ENCODE results near the gene DNASE1L1. TPM values are rescaled to one million over a fixed set of nuclear protein-coding genes. Genes with fewer than 3 reads are reported as not detected.
A peak's percentile ranks its signal among the peaks of the same experiment; 100 is the strongest.

Gene DNASE1L1
- polyA plus RNA-seq, 1 experiment, result 25.7 TPM

GRCh38 chrX:154370300-154371016 lies 38.6 kb downstream of the DNASE1L1 start:
- CTCF ChIA-PET, result no interaction called here
- H3K4me3 ChIP-seq (ENCODE audit: low read depth, low read length), result peak overlapping the region; percentile 92
- POLR2A ChIA-PET, result interaction anchor here (0.9 to 3.5 kb wide), 3 partner anchors 9 to 28 kb away, joined by 3 to 16 read pairs (median 5); partner anchors contain the start of genes EMD and RPL10
- no peaks in the 10 kb centered on the region for H3K27me3 ChIP-seq (ENCODE audit: control insufficient read depth, insufficient read depth, low read length)
- no peak for DNase-seq (ENCODE audit: low read depth, low spot score)
- H3K27ac ChIP-seq (ENCODE audit: low read depth, low read length), result peak overlapping the region; percentile 92
- no peak for TF ChIP-seq CTCF (IDR thresholded peaks at IDR 0.05; ENCODE audit: low read depth, low read length)
- H3K9me3 ChIP-seq (ENCODE audit: control insufficient read depth, insufficient read depth, low read length), result no peaks in the 10 kb centered on the region

GRCh38 chrX:154369449-154370299 lies 39.4 kb downstream of the DNASE1L1 start:
- no peak for TF ChIP-seq CTCF (IDR thresholded peaks at IDR 0.05; ENCODE audit: low read depth, low read length)
- peak overlapping the region; percentile 92 for H3K4me3 ChIP-seq (ENCODE audit: low read depth, low read length)
- peak overlapping the region; percentile 96 for H3K27ac ChIP-seq (ENCODE audit: low read depth, low read length)
- DNase-seq (ENCODE audit: low read depth, low spot score), result peak; percentile 91
- ChIA-PET CTCF (no interaction called here), POLR2A (interaction anchor here (0.6 to 3.5 kb wide), 3 partner anchors 10 to 348 kb away, joined by 3 to 16 read pairs (median 6); partner anchors contain the start of genes EMD and RPL10)
- no peaks in the 10 kb centered on the region for H3K27me3 ChIP-seq (ENCODE audit: control insufficient read depth, insufficient read depth, low read length)
- H3K9me3 ChIP-seq (ENCODE audit: control insufficient read depth, insufficient read depth, low read length), result no peaks in the 10 kb centered on the region

GRCh38 chrX:154368630-154369448 lies 40.2 kb downstream of the DNASE1L1 start:
- H3K27me3 ChIP-seq (ENCODE audit: control insufficient read depth, insufficient read depth, low read length), result no peaks in the 10 kb centered on the region
- peak overlapping the region; percentile 96 for H3K27ac ChIP-seq (ENCODE audit: low read depth, low read length)
- ChIA-PET POLR2A (interaction anchor here (0.7 to 3.5 kb wide), 3 partner anchors 10 to 29 kb away, joined by 3 to 16 read pairs (median 6); partner anchors contain the start of genes EMD and RPL10), CTCF (no interaction called here)
- TF ChIP-seq CTCF (IDR thresholded peaks at IDR 0.05; ENCODE audit: low read depth, low read length), result no peak
- H3K9me3 ChIP-seq (ENCODE audit: control insufficient read depth, insufficient read depth, low read length), result no peaks in the 10 kb centered on the region
- H3K4me3 ChIP-seq (ENCODE audit: low read depth, low read length), result peak overlapping the region; percentile 92
- peak; percentile 74 for DNase-seq (ENCODE audit: low read depth, low spot score)

GRCh38 chrX:154367474-154368308 lies 41.4 kb downstream of the DNASE1L1 start:
- ChIA-PET POLR2A (interaction anchor here (0.6 to 3.5 kb wide), 4 partner anchors 12 to 182 kb away, joined by 3 to 16 read pairs (median 4); partner anchors contain the start of gene EMD), CTCF (no interaction called here)
- TF ChIP-seq CTCF (IDR thresholded peaks at IDR 0.05; ENCODE audit: low read depth, low read length), result no peak
- Histone ChIP-seq H3K9me3 (ENCODE audit: control insufficient read depth, insufficient read depth, low read length) (no peaks in the 10 kb centered on the region), H3K27me3 (ENCODE audit: control insufficient read depth, insufficient read depth, low read length) (no peaks in the 10 kb centered on the region), H3K4me3 (ENCODE audit: low read depth, low read length) (peak overlapping the region; percentile 92), H3K27ac (ENCODE audit: low read depth, low read length) (peak overlapping the region; percentile 52)
- DNase-seq (ENCODE audit: low read depth, low spot score), result no peak

Data from AG04450 (cell line).